Ascending aorta (tissue), 2 donors: Measurements from ENCODE around the gene CCDC89. TPM values are rescaled to one million over a fixed set of nuclear protein-coding genes. Genes with fewer than 3 reads are reported as not detected.

ENCODE experiments used
- DNase-seq, 2 donors: peaks; one replicate each; pipeline ENCODE4 v3.0.0-alpha.2; 2019; ENCODE audit warnings: low spot score in 2 of 2
- H3K27ac ChIP-seq, 2 donors: fragments of 200-600 bp; sonication (generic); one replicate each; pipeline ENCODE4 v1.5.1; 2016 to 2017; ENCODE audit warnings: mild to moderate bottlenecking in 1 of 2
- H3K27me3 ChIP-seq: fragments of 200-600 bp; sonication (generic); one replicate; pipeline ENCODE4 v1.5.1; 2017
- H3K36me3 ChIP-seq, 2 donors: fragments of 200-600 bp; sonication (generic); one replicate each; pipeline ENCODE4 v1.5.1; 2016
- H3K4me1 ChIP-seq, 2 donors: fragments of 200-600 bp; sonication (generic); one replicate each; pipeline ENCODE4 v1.5.1; 2016 to 2017; ENCODE audit warnings: mild to moderate bottlenecking in 1 of 2
- H3K4me3 ChIP-seq, 2 donors: fragments of 200-600 bp; sonication (generic); one replicate each; pipeline ENCODE4 v1.5.1; 2016 to 2017; ENCODE audit warnings: mild to moderate bottlenecking in 1 of 2
- H3K9me3 ChIP-seq, 2 donors: fragments of 200-600 bp; sonication (generic); one replicate each; pipeline ENCODE4 v1.5.1; 2016
- CTCF ChIP-seq, 3 experiments: fragments of 200-600 bp in 2 of 3; fragments of 450-650 bp in 1 of 3; sonication (generic) in 2 of 3; IDR thresholded peaks; one replicate each; pipeline ENCODE4 v1.5.1; 2016 to 2019; ENCODE audit warnings: antibody characterized with exemption in 3 of 3, mild to moderate bottlenecking in 1 of 3, moderate library complexity in 1 of 3
- intact Hi-C: fragments of 100-400 bp; cut with DNase I; formaldehyde crosslinking; loops from one replicate; pipeline ENCODE4 v1.15.1; 2023
- total RNA-seq: library from RNA; depleted of rRNA; stranded (reverse); fragments of >200 nt; gene quantifications from one replicate; pipeline ENCODE4 v1.1.0, GENCODE V29; 2016

CCDC89 gene
- total RNA-seq, 1 donor from 2014 or later: 16.6 TPM

DNA sequence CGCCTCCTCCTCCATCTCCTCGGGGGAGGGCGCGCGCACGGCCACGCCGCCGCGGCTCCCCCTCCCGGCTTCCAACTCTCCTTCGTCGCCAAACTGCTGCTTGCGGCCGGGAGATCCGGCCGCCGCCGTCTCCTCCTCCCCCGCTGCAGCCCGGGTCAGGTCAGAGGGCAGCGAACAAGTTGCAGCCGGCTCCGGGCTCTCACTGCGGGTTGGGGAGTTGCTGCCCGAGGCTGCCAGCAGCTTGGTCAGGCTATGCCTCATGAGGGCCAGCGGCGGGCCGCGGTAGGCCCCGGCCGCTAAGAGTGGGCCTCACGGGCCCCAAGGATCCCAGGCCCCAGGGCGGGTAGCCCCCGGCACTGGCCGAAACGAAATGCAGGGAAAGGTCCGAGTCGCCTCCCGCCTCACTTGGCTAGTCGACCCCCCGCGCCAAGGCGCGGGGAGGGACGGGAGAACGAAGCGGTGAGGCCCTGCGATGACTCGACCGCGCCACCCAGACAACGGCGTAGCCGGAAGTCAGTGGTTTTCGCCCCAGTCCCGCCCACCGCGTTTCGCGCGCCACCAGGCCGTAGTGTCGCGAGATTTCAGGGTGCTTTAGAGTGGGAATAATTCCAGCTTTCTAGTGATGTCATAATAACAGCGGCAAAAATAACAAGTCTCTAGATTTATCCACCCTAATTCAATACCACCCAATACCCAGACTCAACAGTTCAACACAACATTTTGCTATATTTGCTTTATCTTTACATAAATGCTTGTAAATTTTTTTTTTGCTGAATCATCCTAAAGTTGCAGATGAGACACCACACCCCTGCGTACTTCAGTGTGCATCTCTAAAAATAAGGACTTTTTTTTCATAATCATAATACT lies 21.1 kb downstream of the CCDC89 start, which contains the start of gene CREBZF:
Gene CREBZF (minus strand): TSS at position 515 of the 867 bp plus-strand sequence. CDS start 254 bp downstream, at position 261.
- Histone ChIP-seq H3K27ac (peak within 1 kb of the TSS; percentile 99), H3K4me1 (peaks cover 0 to 25% of the 10 kb centered on the region in 2 donors), H3K27me3 (no peaks in the 10 kb centered on the region), H3K4me3 (peak within 1 kb of the TSS; percentile 74 to 90), H3K9me3 (no peaks in the 10 kb centered on the region), H3K36me3 (peaks cover 4 to 12% of the 10 kb centered on the region in 2 donors)
- intact Hi-C loops: loop anchor here (1.0 to 10.0 kb wide), 7 partner anchors 18 to 640 kb away; partner anchors contain the start of genes CCDC83, CCDC89, HIKESHI and PICALM
- peak in 1 of 3 experiments; percentile 7 for TF ChIP-seq CTCF (IDR thresholded peaks at IDR 0.05)
- DNase-seq: peak; percentile 80 to 97

DNA sequence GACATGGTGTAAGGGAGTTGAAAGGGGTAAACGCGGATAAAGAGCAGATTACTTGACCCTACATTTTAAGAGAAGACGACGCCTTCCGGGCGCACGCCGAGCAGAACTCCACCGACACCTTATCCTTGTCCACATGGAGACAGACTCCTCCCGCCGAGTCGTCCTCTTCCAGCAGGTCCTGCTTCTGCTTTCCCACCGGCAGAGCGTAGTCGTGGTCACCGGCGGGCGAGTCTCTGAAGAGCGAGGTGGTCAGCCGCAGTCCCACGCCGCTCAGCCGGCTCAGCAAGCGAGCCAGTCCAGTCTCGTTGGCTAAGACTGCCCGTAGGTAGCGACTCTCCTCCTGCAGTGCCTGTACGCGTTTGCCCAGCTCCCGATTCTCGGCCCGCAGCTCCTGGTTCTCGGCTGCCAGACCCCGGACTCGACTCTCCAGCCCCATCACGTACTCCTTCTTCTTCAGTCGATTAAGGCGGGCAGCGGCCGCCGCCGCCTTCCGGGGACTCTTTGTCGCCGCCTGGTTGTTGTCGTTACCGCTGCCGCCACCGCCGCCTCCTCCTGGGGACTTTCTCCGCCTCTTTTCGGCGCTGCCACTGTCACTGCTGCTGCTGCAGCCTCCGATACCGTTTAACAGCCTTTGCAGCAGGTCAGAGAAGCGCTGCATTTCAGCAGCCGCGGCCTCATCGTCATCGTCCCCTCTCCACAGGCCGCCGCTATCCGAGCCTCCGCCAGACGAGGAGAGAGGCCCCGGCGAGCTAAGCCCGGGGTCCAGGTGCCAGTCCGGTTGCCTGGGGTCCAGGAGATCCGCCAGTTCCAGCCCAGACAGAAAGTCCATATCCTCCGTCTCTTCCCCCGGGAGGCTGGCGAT lies 22.0 kb downstream of the CCDC89 start:
- Histone ChIP-seq H3K36me3 (peaks cover 4 to 16% of the 10 kb centered on the region in 2 donors), H3K27ac (peak overlapping the region; percentile 99), H3K9me3 (no peaks in the 10 kb centered on the region), H3K4me1 (peaks cover 0 to 25% of the 10 kb centered on the region in 2 donors), H3K4me3 (peak overlapping the region; percentile 74 to 90), H3K27me3 (no peaks in the 10 kb centered on the region)
- peak; percentile 38 to 92 for DNase-seq
- TF ChIP-seq CTCF (IDR thresholded peaks at IDR 0.05): peak; percentile 52 to 71 (median 67)
- intact Hi-C loops: loop anchor here (1.0 to 10.0 kb wide), 7 partner anchors 17 to 641 kb away; partner anchors contain the start of genes CCDC83, CCDC89, HIKESHI and PICALM

DNA sequence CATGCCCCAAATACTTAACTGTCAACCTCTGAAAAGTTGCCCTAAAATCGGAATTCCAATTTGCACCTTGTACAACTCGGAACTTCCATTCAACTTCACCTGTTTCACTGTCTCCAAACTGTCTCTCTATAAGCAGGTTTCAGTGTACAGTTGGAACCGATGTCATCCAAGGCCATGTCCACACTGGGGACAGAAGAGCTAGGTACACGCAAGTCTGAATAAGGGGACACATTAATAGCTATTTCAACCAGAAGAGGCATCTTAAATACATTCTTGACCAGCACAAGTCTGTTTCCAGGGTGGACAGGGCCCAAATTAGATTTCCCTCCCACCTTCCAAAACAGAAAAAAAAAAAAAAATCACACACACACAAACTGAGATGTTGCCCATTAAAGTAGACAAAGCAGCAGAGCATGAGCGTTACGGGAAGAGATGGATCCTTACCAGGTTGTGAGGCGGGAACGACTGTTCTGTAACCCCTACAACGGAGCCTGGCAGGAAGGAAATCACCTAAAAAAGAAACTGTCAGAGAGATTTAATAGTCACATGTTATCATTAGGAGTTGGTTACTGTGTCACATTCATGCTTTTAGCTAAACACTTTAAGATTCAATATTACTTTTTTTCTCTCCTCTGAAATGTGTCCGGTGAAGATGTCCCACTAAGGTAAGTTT lies 22.8 kb downstream of the CCDC89 start:
- Histone ChIP-seq H3K9me3 (no peaks in the 10 kb centered on the region), H3K27ac (peak overlapping the region; percentile 99), H3K4me3 (peak overlapping the region; percentile 74 to 90), H3K27me3 (no peaks in the 10 kb centered on the region), H3K4me1 (peaks cover 0 to 25% of the 10 kb centered on the region in 2 donors), H3K36me3 (peaks cover 4 to 16% of the 10 kb centered on the region in 2 donors)
- DNase-seq: no peak
- intact Hi-C loops: loop anchor here (10.0 kb wide), 3 partner anchors 192 to 642 kb away; partner anchors contain the start of genes CCDC83, HIKESHI and PICALM
- no peak for TF ChIP-seq CTCF (IDR thresholded peaks at IDR 0.05)

- H3K4me1 ChIP-seq: peaks cover 0 to 27% of the 10 kb centered on the region in 2 donors
- H3K27me3 ChIP-seq: no peaks in the 10 kb centered on the region
- no peak overlapping the region for H3K27ac ChIP-seq
Observed at GRCh38 chr11:85661972-85662664, 23.9 kb downstream of the CCDC89 start.

More at GRCh38 chr11:85661972-85662664, 23.9 kb downstream of the CCDC89 start:
- no peak for TF ChIP-seq CTCF (IDR thresholded peaks at IDR 0.05)
- Histone ChIP-seq H3K36me3 (peaks cover 4 to 23% of the 10 kb centered on the region in 2 donors), H3K4me3 (peak overlapping the region; percentile 74 to 90), H3K9me3 (no peaks in the 10 kb centered on the region)
- intact Hi-C loops: loop anchor here (10.0 kb wide), 3 partner anchors 193 to 643 kb away; partner anchors contain the start of genes CCDC83, HIKESHI and PICALM
- DNase-seq: no peak
